Thoracic aorta (tissue), 2 donors: ENCODE measurements around the gene DOCK4. TPM values are rescaled to one million over a fixed set of nuclear protein-coding genes. Genes with fewer than 3 reads are reported as not detected.

ENCODE experiments used
- ATAC-seq: fragments of 150-250 bp; one replicate; pipeline ENCODE4 v1.8.0; 2017; ENCODE audit warnings: low read depth; ENCODE audit not compliant: insufficient number of reproducible peaks, low FRiP score
- DNase-seq: peaks from one replicate; pipeline ENCODE4 v3.0.0-alpha.2; 2020; ENCODE audit warnings: low spot score
- H3K27ac ChIP-seq, 2 donors: fragments of 200-600 bp; sonication (generic); 1 replicate in 1 of 2; 2 replicates in 1 of 2; pipeline ENCODE4 v1.5.1; 2016; ENCODE audit warnings: mild to moderate bottlenecking in 2 of 2, moderate library complexity in 2 of 2
- H3K27me3 ChIP-seq: fragments of 200-600 bp; sonication (generic); replicated peaks from 2 replicates; pipeline ENCODE4 v1.6.0; 2016; ENCODE audit warnings: mild to moderate bottlenecking; ENCODE audit not compliant: insufficient read depth
- H3K36me3 ChIP-seq: fragments of 200-600 bp; sonication (generic); one replicate; pipeline ENCODE4 v1.5.1; 2016
- H3K4me1 ChIP-seq, 2 donors: fragments of 200-600 bp; sonication (generic); 1 replicate in 1 of 2; 2 replicates in 1 of 2; pipeline versions ENCODE4 v1.5.1 to v1.6.0; 2016; ENCODE audit warnings: low read depth in 2 of 2, mild to moderate bottlenecking in 1 of 2; ENCODE audit not compliant: control insufficient read depth in 1 of 2
- H3K4me3 ChIP-seq: fragments of 200-600 bp; sonication (generic); 2 replicates; pipeline ENCODE4 v1.5.1; 2016; ENCODE audit warnings: mild to moderate bottlenecking
- H3K9me3 ChIP-seq: fragments of 200-600 bp; sonication (generic); 2 replicates; pipeline ENCODE4 v1.5.1; 2016
- total RNA-seq, 2 donors: library from RNA; depleted of rRNA; stranded (reverse); fragments of >200 nt; gene quantifications; one replicate each; pipeline versions ENCODE4 v1.1.0 to v1.2.3, GENCODE V29; 2016
- TF ChIP-seq, protein P1 (sequence below): fragments of 200-600 bp; sonication (generic); IDR thresholded peaks from one replicate; pipeline ENCODE4 v1.5.1; 2019; ENCODE audit warnings: antibody characterized with exemption

The DOCK4 gene
- total RNA-seq, 2 donors from 2014 or later: 22.3 to 71.5 TPM

- ATAC-seq (no peak), DNase-seq (no peak)
- H3K4me1 ChIP-seq: peaks cover 6 to 26% of the 10 kb centered on the region in 2 donors
- no peaks in the 10 kb centered on the region for H3K27me3 ChIP-seq
- H3K36me3 ChIP-seq: no peaks in the 10 kb centered on the region
- TF ChIP-seq, protein P1, sequence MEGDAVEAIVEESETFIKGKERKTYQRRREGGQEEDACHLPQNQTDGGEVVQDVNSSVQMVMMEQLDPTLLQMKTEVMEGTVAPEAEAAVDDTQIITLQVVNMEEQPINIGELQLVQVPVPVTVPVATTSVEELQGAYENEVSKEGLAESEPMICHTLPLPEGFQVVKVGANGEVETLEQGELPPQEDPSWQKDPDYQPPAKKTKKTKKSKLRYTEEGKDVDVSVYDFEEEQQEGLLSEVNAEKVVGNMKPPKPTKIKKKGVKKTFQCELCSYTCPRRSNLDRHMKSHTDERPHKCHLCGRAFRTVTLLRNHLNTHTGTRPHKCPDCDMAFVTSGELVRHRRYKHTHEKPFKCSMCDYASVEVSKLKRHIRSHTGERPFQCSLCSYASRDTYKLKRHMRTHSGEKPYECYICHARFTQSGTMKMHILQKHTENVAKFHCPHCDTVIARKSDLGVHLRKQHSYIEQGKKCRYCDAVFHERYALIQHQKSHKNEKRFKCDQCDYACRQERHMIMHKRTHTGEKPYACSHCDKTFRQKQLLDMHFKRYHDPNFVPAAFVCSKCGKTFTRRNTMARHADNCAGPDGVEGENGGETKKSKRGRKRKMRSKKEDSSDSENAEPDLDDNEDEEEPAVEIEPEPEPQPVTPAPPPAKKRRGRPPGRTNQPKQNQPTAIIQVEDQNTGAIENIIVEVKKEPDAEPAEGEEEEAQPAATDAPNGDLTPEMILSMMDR: no peak
- no peak overlapping the region for H3K4me3 ChIP-seq
- no peaks in the 10 kb centered on the region for H3K9me3 ChIP-seq
- no peak overlapping the region for H3K27ac ChIP-seq
These were observed 45.4 kb downstream of the DOCK4 start for GRCh38 chr7:112160771-112161150.

GRCh38 chr7:112160130-112160770 is 45.9 kb downstream of the DOCK4 start:
- Histone ChIP-seq H3K4me3 (no peak overlapping the region), H3K9me3 (no peaks in the 10 kb centered on the region), H3K27ac (no peak overlapping the region), H3K27me3 (no peaks in the 10 kb centered on the region), H3K4me1 (peaks cover 6 to 26% of the 10 kb centered on the region in 2 donors), H3K36me3 (no peaks in the 10 kb centered on the region)
- TF ChIP-seq, protein P1: no peak
- ATAC-seq (no peak), DNase-seq (no peak)

DNA sequence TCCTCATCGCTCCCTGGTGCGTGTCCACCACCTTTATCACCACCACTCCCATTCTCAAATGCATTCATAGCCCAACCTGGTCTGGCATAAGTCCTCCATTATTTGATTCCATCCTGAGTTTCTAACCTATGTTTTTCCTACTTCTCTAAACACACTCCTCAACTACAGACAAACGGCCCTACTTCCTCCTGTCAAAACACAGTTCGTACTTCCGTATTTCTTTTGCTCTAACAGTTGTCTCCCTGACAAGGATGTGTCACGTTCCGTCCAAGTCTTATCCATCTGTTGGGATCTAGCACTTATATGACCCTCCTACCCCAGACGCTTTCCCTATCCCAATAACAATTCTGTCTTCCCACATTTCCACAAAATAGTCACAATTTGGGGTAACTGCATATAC is 46.8 kb downstream of the DOCK4 start:
- Histone ChIP-seq H3K4me1 (peaks cover 6 to 26% of the 10 kb centered on the region in 2 donors), H3K27ac (no peak overlapping the region), H3K4me3 (no peak overlapping the region), H3K27me3 (no peaks in the 10 kb centered on the region), H3K36me3 (no peaks in the 10 kb centered on the region), H3K9me3 (no peaks in the 10 kb centered on the region)
- no peak for ATAC-seq
- TF ChIP-seq, protein P1: no peak
- no peak for DNase-seq

DNA sequence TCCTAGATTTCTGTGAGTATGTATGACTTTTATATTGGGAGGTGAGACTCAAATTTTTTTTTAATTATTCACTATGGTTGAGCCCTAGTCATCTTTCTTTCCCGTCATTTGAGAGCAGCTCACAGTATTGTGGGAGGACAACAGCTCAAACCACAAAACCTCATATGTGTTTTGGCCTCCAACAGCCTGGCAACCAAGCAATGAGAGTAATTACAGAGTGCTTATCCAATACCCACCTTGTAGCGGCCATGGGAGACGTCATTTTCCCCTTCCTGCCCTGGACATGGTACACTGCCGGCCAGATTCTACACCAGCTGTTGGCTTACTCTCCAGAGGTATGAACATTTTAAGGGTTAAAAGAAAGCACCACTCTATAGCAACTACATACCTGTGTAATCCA is 49.1 kb downstream of the DOCK4 start:
- no peaks in the 10 kb centered on the region for H3K36me3 ChIP-seq
- no peaks in the 10 kb centered on the region for H3K27me3 ChIP-seq
- no peak overlapping the region for H3K4me3 ChIP-seq
- no peak overlapping the region for H3K27ac ChIP-seq
- H3K4me1 ChIP-seq: peaks cover 5 to 22% of the 10 kb centered on the region in 2 donors
- no peak for ATAC-seq
- H3K9me3 ChIP-seq: no peaks in the 10 kb centered on the region
- TF ChIP-seq, protein P1: no peak
- DNase-seq: no peak

GRCh38 chr7:112156412-112156811 is 49.8 kb downstream of the DOCK4 start:
- H3K9me3 ChIP-seq: no peaks in the 10 kb centered on the region
- peaks cover 0 to 16% of the 10 kb centered on the region in 2 donors for H3K4me1 ChIP-seq
- DNase-seq (no peak), ATAC-seq (no peak)
- H3K27ac ChIP-seq: no peak overlapping the region
- H3K27me3 ChIP-seq: no peaks in the 10 kb centered on the region
- TF ChIP-seq, protein P1: no peak
- H3K4me3 ChIP-seq: no peak overlapping the region
- no peaks in the 10 kb centered on the region for H3K36me3 ChIP-seq
